GM18526 (cell line): ENCODE results near the gene SFTPD.

Source experiments
- POLR2A ChIP-seq: IDR thresholded peaks from 3 replicates; pipeline ENCODE4 v1.6.1; 2011; ENCODE audit not compliant: insufficient read length; ENCODE audit errors: extremely low read depth

SFTPD gene

DNA sequence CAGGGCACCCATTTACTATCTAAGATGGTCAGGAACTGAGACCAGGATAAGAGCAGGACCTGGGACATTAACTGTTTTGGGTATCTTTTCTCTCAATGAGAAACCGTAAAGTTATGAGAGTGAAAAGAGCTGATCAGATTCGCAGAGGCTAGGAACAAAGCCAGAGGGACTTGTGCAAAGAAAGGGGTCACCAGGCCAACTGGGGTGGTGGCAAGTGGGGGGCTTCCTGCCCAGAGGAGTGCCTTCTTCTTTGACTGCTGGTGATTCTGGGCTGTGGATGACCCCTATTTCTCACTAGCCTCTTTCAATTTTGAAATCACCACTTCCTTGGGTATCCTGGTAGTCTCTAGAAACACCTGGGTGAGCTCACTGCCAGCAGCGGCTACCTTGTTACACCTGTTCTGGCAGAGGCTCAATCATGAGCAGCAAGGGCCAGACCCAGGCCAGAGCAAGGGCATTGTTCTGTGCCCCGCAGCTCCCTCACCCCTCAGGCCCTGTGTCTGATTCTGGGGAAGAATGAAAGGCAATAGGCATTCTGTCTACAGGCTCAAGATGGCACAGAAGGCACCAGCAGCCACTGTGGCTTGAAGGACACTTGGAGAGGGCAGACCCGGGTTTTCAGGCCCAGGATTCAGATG is 999 bp downstream of the SFTPD start:
- no peak for TF ChIP-seq POLR2A

DNA sequence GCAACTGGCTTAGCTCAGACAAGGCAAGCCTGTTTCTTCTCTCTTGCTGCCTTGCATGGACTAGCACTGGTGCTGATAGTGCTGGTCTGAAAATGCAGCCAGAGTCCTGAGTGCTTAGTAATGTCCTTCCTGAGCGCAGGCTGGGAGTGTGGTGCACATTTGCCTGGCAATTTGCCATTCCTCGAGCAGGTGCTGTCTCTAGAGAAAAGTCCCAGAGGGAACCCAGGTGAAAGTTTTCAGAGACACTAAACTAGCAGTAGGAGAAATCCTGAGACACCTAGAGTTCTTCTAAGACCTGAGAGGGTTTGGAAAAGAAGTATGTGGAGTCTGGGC is 1.9 kb downstream of the SFTPD start:
- TF ChIP-seq POLR2A: no peak

DNA sequence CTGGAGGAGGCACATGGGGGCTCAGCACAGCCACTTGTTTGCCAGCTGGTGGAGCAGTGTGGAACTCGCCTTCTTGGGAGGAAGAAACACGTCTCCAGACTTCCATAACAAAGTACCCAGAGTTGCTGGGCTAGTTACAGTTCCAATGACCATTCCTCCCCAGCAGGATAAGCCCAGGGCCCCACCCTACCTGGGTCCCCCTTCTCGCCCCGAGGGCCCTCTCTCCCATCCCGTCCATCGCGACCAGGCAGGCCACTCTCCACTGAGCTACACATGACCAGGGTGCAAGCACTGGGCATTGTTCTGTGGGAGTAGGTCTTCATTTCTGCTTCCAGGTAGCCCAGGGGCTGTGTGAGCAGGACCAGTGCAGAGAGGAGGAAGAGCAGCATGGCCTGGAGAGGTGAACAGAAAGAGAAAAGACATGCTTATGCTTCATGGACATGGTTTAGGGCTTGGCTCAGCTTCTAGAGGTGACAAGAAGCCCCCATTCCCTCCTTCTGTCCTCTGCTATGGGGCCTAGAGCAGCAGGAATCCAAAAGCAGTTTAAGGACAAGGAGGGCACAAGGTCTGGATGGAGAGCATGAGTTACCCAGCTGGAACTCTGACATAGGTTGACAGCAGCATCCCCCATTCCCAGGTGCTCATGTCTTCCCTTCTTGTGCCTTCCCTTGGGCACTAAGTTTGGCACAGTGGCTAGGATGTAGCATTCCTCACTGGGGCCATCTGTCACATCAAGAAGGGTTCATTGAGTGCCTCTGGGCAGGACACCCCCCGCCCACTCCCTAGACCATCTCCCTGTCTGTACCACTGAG is 2.4 kb downstream of the SFTPD start:
- TF ChIP-seq POLR2A: no peak

DNA sequence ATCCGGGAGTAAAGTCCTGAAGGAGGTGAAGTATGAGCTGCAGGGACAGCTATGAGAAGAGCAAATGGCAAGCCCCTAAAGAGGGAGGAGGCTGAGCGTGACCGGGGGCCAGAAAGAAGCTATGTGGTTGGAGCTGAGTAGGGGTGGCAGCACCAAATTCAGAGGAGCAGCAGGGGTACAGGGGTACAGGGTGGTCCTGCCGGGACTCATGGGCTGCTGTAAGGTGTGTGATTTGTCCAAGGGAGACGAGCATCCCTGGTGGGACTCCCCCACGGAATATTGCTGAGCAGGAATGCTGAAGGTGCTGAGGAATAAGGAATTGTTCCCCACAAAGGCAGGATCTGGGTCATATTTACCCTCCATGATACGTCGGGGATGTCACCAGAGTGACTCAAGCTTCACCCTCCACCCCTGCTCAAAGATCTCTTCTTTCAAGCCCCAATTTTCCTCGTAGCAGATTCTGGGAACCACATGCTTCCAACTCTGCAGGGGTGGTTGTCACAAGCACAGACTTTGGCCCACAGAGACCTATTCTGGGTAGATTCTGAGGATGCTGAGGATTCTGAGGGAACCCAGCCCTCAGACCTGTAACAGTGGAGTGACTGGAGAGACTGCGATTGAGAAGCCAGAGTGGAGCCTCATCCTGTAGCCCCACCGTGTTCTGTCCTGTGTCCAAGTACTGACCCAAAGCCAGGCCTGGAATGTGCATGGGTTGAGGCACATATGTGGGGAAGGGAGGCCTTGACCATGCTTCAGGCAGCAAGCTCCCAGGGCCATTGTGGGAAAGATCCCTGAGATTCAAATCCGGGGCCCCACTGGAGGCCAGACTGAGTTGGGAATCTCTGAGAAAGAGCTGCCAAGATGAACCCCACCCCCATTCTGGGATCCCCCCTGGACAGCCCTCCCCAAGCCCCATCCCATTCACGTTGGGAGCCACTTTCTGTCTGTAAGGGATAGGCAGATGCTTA is 4.2 kb downstream of the SFTPD start:
- no peak for TF ChIP-seq POLR2A

DNA sequence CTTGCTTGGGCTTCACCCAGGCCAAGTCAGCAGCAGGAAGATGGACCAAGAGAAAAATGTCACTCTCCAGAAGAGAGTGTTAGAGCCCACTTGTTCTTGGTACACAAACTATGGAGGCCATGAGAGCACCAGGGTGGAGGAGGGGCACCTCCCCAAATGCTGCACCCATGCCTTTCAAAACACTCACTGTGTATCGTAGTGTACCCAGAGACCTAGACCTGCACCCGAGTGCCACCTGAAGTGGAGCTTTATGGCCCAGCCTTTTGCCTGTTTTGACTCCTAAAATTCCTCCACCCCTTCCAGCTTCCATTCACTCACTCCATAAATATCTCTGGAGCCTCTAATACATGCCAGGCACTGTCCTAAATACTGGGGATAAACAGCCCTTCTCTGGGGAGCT is 5.0 kb downstream of the SFTPD start:
- no peak for TF ChIP-seq POLR2A

DNA sequence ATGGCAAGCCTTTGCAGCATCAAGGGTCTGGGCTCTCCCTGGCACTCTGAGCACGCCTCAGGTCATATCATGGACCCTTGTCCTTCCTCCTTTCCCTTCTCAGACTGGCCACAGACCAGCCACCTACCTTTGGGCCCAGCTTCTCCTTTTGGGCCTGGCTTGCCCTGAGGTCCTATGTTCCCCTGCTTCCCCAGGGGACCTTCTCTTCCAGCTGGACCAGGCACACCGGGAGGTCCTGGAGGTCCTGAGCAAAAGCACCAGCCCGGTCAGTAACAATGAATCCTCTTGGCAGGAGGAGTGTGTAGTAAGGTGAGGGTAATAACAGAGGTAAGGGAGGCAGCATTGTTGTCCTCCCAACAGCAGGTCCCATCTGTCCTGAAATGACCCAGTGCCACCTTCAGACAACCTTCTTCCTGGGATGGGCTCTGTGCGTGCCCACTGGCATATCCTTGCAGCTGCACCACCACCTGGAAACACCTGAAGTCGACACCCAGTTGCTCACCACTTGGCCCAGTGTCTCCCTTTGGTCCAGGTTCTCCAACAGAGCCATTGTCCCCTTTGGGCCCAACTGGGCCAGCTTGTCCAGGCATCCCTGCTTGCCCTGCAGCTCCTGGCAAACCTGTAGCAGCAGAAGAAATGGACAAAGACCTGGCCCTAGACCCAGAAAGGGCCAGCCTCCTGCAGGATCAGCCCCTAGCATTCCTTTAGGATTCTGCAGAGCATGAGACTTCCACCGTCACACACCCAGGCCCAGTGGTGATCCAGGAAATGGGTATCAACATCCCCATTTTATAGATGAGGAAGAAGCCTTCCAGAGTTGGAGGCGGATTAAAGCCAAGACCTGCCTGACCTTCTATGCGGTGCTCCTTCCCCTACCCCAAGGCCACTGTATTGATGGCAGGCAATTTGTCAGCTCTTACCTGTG is 6.4 kb downstream of the SFTPD start:
- TF ChIP-seq POLR2A: no peak

DNA sequence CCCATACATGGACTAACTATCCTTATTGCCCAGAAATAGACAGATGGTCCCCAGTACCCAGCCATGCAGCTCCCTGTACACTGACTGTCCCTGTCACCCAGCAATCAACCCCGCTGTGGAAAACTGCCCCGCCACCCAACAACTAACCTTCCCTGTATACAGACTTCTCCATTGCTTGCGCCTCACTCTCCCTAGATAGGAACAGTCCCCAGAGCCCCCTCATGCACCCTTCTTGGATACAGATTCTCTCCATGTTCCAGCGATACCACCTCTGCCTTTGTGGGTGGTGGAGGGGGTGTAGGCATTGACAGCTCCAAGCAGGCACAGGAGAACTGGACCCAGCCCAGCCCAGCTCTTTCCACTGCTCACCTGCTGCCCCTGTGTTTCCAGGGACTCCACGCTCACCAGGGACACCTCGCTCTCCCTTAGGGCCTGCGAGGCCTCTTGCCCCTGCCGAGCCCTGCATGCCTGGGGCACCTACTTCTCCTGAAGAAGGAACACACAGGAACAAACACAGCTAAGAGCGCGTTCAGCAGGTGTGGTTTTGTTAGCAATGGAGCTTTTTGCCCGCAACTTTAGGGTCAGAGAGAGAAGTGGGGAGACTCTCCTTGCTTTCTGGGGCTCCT is 7.2 kb downstream of the SFTPD start:
- TF ChIP-seq POLR2A: no peak

DNA sequence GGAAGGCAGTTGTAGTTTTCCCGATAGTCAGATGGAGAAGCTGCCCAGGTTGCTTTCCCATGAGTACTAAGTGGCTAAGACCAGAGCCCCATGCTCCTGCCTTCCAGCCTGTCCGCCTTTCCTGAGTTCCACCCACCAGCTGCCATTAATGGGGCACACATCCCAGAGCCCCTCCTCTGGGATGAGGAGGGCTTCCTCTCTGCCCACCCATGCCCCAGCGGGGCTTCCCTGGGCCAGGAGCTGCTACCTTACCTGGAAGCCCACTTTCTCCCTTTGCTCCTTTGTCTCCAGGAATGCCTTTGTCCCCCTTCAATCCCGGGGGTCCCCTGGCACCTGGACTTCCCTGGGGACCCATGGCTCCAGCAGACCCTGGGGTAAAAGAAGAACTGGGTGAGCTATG is 7.8 kb downstream of the SFTPD start:
- TF ChIP-seq POLR2A: no peak

DNA sequence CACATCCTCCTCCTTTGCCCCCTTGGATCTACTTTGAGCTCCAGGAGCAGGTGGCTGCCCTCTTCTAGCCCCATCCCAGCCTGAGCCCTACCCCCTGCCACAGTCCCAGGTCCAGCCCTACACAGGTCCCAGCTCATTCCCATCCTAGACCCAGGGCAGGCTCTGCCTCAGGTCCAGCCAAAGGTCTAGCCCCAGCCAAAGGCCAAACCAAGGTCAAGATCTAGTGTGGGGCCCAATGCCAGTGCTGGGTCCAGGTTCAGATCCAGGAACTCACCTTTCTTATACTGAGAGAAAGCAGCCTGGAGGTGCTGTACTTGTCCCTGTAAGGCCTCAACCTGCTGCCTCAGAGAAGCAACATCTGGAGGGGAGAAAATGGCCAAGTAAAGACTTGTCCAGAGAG is 8.5 kb downstream of the SFTPD start:
- no peak for TF ChIP-seq POLR2A

DNA sequence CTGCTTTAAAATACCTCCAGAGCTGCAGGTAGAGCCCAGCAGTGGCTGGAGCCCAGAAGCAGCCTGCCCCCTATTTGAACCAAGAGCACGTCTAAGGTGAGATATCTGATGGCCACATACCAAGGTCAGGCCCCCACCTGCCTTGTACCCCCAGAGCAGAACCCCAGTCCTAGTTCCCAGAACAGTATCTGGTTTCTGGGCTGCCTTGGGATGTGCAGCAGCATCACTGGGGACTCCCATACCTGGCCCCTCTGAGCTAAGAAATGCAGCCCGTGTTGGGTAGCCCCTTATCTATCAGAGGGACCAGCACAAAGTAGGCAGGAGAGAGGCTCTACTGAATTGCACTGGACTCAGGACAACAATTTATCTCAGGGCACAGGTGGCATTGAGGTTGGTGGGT is 8.9 kb downstream of the SFTPD start:
- no peak for TF ChIP-seq POLR2A

DNA sequence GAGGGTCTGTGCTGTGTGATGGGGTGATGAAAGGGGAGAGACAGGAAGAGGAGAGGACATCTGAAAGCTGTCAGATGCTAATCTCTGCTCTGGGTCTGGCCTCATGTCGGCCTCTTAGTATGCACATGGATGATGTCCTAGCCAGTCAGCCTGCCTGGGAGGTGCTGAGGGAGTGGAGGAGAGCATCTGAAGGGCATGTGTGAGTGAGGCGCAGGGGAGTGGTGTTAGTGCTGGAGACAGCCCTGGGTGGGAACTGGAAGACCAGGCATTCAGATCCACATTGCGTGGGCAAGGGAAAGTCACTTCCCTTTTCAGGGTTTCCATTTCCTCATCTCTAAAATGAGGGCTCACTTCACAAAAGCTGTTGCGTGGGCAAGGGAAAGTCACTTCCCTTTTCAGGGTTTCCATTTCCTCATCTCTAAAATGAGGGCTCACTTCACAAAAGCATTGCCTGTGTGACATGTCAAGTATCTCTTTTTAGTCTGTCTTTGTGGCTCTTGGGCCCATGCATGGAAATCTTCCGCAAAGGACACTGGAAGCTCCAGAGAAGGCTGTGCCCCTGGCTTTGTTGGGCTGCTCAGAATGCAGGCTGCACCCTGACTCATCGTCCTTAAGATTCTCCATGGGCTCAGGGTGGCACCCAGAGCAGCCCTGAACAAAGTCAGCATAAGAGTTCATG is 10.0 kb downstream of the SFTPD start:
- TF ChIP-seq POLR2A: no peak

DNA sequence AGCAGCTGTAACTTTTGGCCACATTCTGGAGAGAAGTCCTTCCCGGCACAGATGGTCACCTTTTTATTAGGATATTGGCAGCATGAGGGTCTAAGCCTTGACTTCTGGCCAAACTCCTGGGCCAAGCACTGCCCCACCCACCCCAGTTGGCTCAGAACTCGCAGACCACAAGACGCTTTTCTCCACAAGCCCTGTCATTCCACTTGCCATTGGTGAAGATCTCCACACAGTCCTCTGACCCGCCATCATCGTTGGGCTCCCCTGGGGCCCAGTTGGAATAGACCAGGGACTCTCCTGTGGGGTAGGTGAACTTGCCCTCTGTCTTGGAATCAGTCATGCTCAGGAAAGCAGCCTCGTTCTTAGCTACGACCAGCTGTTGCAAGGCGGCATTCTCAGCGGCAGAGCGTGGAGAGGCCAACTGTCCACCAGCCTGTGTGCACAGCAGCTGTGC is 11.2 kb downstream of the SFTPD start:
- no peak for TF ChIP-seq POLR2A

DNA sequence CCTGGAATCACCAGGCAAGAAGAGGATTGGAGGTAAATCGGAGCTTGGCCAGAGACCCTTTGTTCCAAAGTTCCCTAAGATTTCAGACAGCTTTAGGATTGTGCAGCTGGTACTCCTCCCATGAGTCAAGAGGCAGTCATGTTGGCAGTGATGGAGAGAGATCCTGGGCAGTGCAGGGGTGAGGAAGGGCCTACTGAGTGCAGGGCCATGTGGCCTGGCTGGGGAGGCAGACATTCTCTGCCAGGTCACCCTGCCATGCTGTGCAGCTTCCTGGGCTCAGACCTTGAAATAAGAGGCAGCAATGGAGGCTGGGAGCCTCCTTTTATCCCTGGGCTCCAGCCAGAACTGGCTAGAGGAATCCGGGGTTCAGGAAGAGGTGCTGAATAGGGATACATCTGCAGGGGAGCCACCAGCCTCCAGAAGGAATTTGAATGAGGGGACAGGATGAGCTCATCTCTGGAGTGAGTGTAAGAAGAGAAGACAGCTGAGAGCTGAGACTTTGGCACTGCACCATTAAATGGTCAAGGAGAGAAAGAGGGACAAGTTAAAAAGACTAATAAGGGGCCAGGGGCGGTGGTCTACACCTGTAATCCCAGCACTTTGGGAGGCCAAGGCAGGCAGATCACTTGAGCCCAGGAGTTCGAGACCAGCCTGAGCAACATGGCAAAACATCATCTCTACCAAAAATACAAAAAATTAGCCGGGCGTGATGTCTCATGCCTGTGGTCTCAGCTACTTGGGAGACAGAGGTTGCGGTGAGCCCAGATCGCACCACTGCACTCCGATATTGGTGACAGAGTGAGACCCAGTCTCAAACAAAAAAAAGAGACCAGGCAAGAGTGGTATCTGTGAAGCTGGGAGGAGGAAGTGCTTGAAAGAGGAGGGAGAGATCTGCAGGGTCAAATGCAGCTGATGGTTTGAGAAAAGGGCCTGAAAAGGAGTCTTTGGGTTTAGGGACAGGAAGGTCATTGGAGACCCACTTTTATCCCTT is 12.0 kb downstream of the SFTPD start:
- no peak for TF ChIP-seq POLR2A

DNA sequence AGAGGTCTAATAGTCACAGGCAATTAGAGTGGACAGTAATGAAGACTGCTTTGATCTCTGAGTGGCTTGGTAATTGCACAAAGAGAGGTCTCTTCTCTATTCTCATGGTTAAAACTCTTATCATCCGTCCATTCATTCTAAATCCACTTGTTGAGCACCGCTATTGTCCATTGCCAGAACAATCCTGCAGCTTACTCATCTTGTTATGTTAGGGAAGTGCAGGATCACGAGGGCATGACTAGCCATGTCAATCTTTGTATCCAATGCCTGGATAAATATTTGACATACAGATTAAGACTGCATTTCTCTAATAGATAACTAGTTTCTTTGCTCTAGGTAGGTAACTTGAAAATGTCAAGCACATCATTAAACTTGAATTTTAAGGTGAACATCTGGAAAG is 14.9 kb downstream of the SFTPD start:
- TF ChIP-seq POLR2A: no peak
